Natural killer cell (primary cell): ENCODE measurements around the gene GNAI3. TPM values are rescaled to one million over a fixed set of nuclear protein-coding genes. Genes with fewer than 3 reads are reported as not detected.

Experiments used
- ATAC-seq, 3 donors: fragments of 150-1000 bp in 2 of 3; fragments of 200-7000 bp in 1 of 3; cut with Tn5 transposase; 1 replicate in 1 of 3; 2 replicates in 2 of 3; pipeline ENCODE4 v1.10.0; 2021; ENCODE audit warnings: mild to moderate bottlenecking in 2 of 3, moderate library complexity in 2 of 3
- DNase-seq, 2 donors: peaks; one replicate each; pipeline versions ENCODE4 v3.0.0 to v3.0.0-alpha.2; 2013 to 2021; ENCODE audit warnings: mixed read lengths in 1 of 2
- H3K27ac ChIP-seq: one replicate; pipeline ENCODE4 v1.5.1; 2013; ENCODE audit warnings: mild to moderate bottlenecking, low read length
- H3K27me3 ChIP-seq: one replicate; pipeline ENCODE4 v1.6.1; 2013; ENCODE audit warnings: low read length; ENCODE audit not compliant: control insufficient read depth, insufficient read depth
- H3K36me3 ChIP-seq: one replicate; pipeline ENCODE4 v1.6.1; 2013; ENCODE audit warnings: low read length; ENCODE audit not compliant: control insufficient read depth, insufficient read depth
- H3K4me1 ChIP-seq: one replicate; pipeline ENCODE4 v1.6.1; 2013; ENCODE audit warnings: low read length; ENCODE audit not compliant: control insufficient read depth, insufficient read depth
- H3K4me3 ChIP-seq: one replicate; pipeline ENCODE4 v1.5.1; 2013; ENCODE audit warnings: low read length
- H3K9me3 ChIP-seq: one replicate; pipeline ENCODE4 v1.6.1; 2013; ENCODE audit warnings: low read length; ENCODE audit not compliant: control insufficient read depth, insufficient read depth
- H3K27ac Mint-ChIP-seq, 2 donors: one replicate each; pipeline ENCODE4 v1.8.0; 2022; ENCODE audit warnings: mild to moderate bottlenecking in 2 of 2, mixed read lengths in 2 of 2, moderate library complexity in 1 of 2
- H3K27me3 Mint-ChIP-seq, 2 donors: one replicate each; pipeline ENCODE4 v1.8.0; 2022; ENCODE audit warnings: low read depth in 2 of 2, mixed read lengths in 2 of 2
- H3K36me3 Mint-ChIP-seq: one replicate; pipeline ENCODE4 v1.8.0; 2022; ENCODE audit warnings: mixed read lengths
- H3K4me1 Mint-ChIP-seq, 2 donors: one replicate each; pipeline ENCODE4 v1.8.0; 2022; ENCODE audit warnings: mixed read lengths in 2 of 2
- H3K4me3 Mint-ChIP-seq: one replicate; pipeline ENCODE4 v1.8.0; 2022; ENCODE audit warnings: mild to moderate bottlenecking, moderate library complexity, mixed read lengths
- H3K9me3 Mint-ChIP-seq, 2 donors: one replicate each; pipeline ENCODE4 v1.8.0; 2022; ENCODE audit warnings: mixed read lengths in 2 of 2
- CTCF ChIP-seq: fragments of 200-600 bp; IDR thresholded peaks from one replicate; pipeline ENCODE4 v1.8.0; 2022; ENCODE audit warnings: antibody characterized with exemption
- WGBS: methylation state at CpG from one replicate; pipeline ENCODE4 v1.1.7; 2013; ENCODE audit warnings: missing lambda C conversion rate; ENCODE audit not compliant: insufficient coverage; 5-methylcytosine and 5-hydroxymethylcytosine counted together
- intact Hi-C: fragments of 100-400 bp; cut with micrococcal nuclease; formaldehyde crosslinking; loops from one replicate; pipeline ENCODE4 v1.14.2; 2022
- total RNA-seq, 4 donors: library from RNA; stranded (reverse); fragments of 120-200 nt in 1 of 4; gene quantifications; one replicate each; pipeline versions ENCODE4 v1.2.3 to v1.2.4, GENCODE V29; 2013 to 2022

Gene GNAI3
- total RNA-seq, 3 donors from 2014 or later (not counting 1 experiment from before 2014, with no cell fraction given): 6.1 to 7.6 (median 6.9) TPM

GRCh38 chr1:109630898-109631512 is 82.6 kb downstream of the GNAI3 start:
- Histone ChIP-seq H3K9me3 (no peaks in the 10 kb centered on the region), H3K4me3 (no peak overlapping the region), H3K36me3 (peaks cover 51% of the 10 kb centered on the region), H3K27ac (no peak overlapping the region), H3K4me1 (peaks cover 3% of the 10 kb centered on the region), H3K27me3 (no peaks in the 10 kb centered on the region)
- TF ChIP-seq CTCF: no peak
- no peaks in the 10 kb centered on the region for H3K27me3 Mint-ChIP-seq
- intact Hi-C loops: no loop called here
- ATAC-seq (no peak), DNase-seq (peak in 1 of 2 donors; percentile 4)
- H3K4me1 Mint-ChIP-seq: peaks cover under 1 to 4% of the 10 kb centered on the region in 2 donors
- no peak overlapping the region for H3K4me3 Mint-ChIP-seq
- H3K27ac Mint-ChIP-seq: no peak overlapping the region
- no peaks in the 10 kb centered on the region for H3K36me3 Mint-ChIP-seq
- WGBS: 97% methylated on average over 14 of the region's 14 CpGs
- H3K9me3 Mint-ChIP-seq: no peaks in the 10 kb centered on the region

GRCh38 chr1:109631513-109632505 is 83.4 kb downstream of the GNAI3 start:
- Mint-ChIP-seq H3K27me3 (peaks cover 0 to 2% of the 10 kb centered on the region in 2 donors), H3K4me1 (peaks cover 0 to 4% of the 10 kb centered on the region in 2 donors), H3K36me3 (no peaks in the 10 kb centered on the region), H3K27ac (no peak overlapping the region), H3K4me3 (no peak overlapping the region), H3K9me3 (no peaks in the 10 kb centered on the region)
- H3K9me3 ChIP-seq: no peaks in the 10 kb centered on the region
- H3K4me3 ChIP-seq: no peak overlapping the region
- WGBS: 94% methylated on average over 15 of the region's 16 CpGs
- no peak for ATAC-seq
- peaks cover 3% of the 10 kb centered on the region for H3K4me1 ChIP-seq
- no peaks in the 10 kb centered on the region for H3K27me3 ChIP-seq
- DNase-seq: peak in 1 of 2 donors; percentile 2
- no peak overlapping the region for H3K27ac ChIP-seq
- TF ChIP-seq CTCF: no peak
- intact Hi-C loops: no loop called here
- H3K36me3 ChIP-seq: peaks cover 46% of the 10 kb centered on the region

- H3K36me3 ChIP-seq: peaks cover 36% of the 10 kb centered on the region
- no peaks in the 10 kb centered on the region for H3K36me3 Mint-ChIP-seq
- H3K27me3 Mint-ChIP-seq: peaks cover 0 to 8% of the 10 kb centered on the region in 2 donors
- no peak overlapping the region for H3K27ac Mint-ChIP-seq
- H3K9me3 ChIP-seq: no peaks in the 10 kb centered on the region
- ATAC-seq (no peak), DNase-seq (peak in 1 of 2 donors; percentile 1)
- peaks cover 3% of the 10 kb centered on the region for H3K4me1 ChIP-seq
- no peak for TF ChIP-seq CTCF
- H3K9me3 Mint-ChIP-seq: no peaks in the 10 kb centered on the region
- WGBS: 92% methylated on average over 5 of the region's 5 CpGs
- no peaks in the 10 kb centered on the region for H3K27me3 ChIP-seq
- no peak overlapping the region for H3K4me3 Mint-ChIP-seq
- H3K27ac ChIP-seq: no peak overlapping the region
- intact Hi-C loops: no loop called here
- H3K4me1 Mint-ChIP-seq: peaks cover 0 to 4% of the 10 kb centered on the region in 2 donors
- H3K4me3 ChIP-seq: no peak overlapping the region
These were observed 84.4 kb downstream of the GNAI3 start for GRCh38 chr1:109632671-109633346.
